Psoas muscle (tissue), 8 donors: ENCODE data around the gene MTURN. TPM values are rescaled to one million over a fixed set of nuclear protein-coding genes. Genes with fewer than 3 reads are reported as not detected.

Source experiments
- ATAC-seq, 4 donors: fragments of 200-7000 bp; cut with Tn5 transposase; one replicate each; pipeline ENCODE4 v1.9.1; 2020; ENCODE audit warnings: moderate library complexity in 3 of 4, mild to moderate bottlenecking in 2 of 4
- DNase-seq, 2 donors: peaks; one replicate each; pipeline ENCODE4 v3.0.0-alpha.2; 2020
- H3K27ac ChIP-seq: fragments of 200-600 bp; one replicate; pipeline ENCODE4 v1.8.0; 2022
- H3K27me3 ChIP-seq, 3 donors: fragments of 200-600 bp in 1 of 3; one replicate each; pipeline versions ENCODE4 v1.6.1 to v1.8.0; 2013 to 2022; ENCODE audit warnings: low read length in 2 of 3, mild to moderate bottlenecking in 2 of 3, moderate library complexity in 1 of 3; ENCODE audit not compliant: insufficient read depth in 3 of 3
- H3K36me3 ChIP-seq, 2 donors: fragments of 200-600 bp in 1 of 2; one replicate each; pipeline versions ENCODE4 v1.6.1 to v1.8.0; 2013 to 2022; ENCODE audit warnings: low read depth in 1 of 2, mild to moderate bottlenecking in 1 of 2, moderate library complexity in 1 of 2; ENCODE audit not compliant: insufficient read depth in 1 of 2
- H3K4me1 ChIP-seq: fragments of 200-600 bp; one replicate; pipeline ENCODE4 v1.8.0; 2022
- H3K4me3 ChIP-seq: fragments of 200-600 bp; one replicate; pipeline ENCODE4 v1.8.0; 2022; ENCODE audit warnings: mild to moderate bottlenecking
- H3K9me3 ChIP-seq: fragments of 200-600 bp; one replicate; pipeline ENCODE4 v1.8.0; 2022
- WGBS, 3 donors: extraction: QIAGEN DNeasy Blood & Tissue Kit; methylation state at CpG; one replicate each; pipeline versions ENCODE4 v1.1.6 to v1.1.7; 2013; 5-methylcytosine and 5-hydroxymethylcytosine counted together
- intact Hi-C, 2 donors: fragments of 100-400 bp; cut with DNase I; formaldehyde crosslinking; loops; one replicate each; pipeline versions ENCODE4 v1.11.0 to v1.14.2; 2022
- polyA plus RNA-seq, 3 donors: library from polyadenylated mRNA; stranded (reverse); fragments of 200-250 nt; gene quantifications; one replicate each; pipeline ENCODE4 v1.2.3, GENCODE V29; 2013
- total RNA-seq, 4 donors: library from RNA; stranded (reverse); fragmentation: NEBNext Ultra II Directional in 2 of 4; extraction: Animal tissue kit (Norgen Biotek cat#: 25700) in 2 of 4; gene quantifications; one replicate each; pipeline versions ENCODE4 v1.2.1 to v1.2.4, GENCODE V29; 2021 to 2023
- TF ChIP-seq, protein P1 (sequence below): fragments of 200-600 bp; IDR thresholded peaks from one replicate; pipeline ENCODE4 v1.8.0; 2022; ENCODE audit warnings: antibody characterized with exemption
- donor health status: healthy with polysubstance abuse.
- donor health status: DM: no; HTN: no; CAD: no; lungs with moderate emphysema.
- donor health status: Bipolar disorder and iron deficiency.
- donor health status: healthy.
- donor health status: DM: yes; HTN: yes; CAD: no.
- donor health status: DM: no; HTN: no; CAD: no.
- donor health status: DM: no; HTN: no; CAD: no.
- donor health status: DM: yes; HTN: yes; CAD: no.

MTURN gene
- total and polyA plus RNA-seq, 7 donors = 7.1 to 68.6 (median 17.6) TPM

DNA sequence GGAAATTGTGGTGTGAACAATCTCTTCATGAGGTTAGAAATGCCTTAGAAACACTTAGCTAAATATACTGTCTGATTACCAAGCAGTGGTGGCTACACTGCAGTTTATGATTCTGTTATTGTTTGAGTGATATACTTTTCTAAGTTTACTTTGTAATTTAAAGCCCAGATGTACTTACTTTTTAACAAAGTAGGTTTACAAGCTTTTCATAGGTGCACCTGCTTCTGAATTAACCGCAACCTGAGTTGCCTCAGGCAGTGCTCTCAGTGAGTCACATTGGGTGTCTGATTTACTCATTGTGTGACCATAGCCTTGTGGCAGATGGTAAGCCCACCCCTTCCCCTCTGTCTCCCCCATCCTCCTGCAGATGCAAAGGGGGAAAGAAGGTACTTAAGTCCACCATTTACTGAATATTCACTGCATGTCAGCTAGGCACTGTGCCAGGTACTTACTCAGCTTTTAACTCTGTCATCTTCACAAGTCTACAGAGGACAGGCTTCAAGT is 9.0 kb downstream of the MTURN start:
- TF ChIP-seq, protein P1, sequence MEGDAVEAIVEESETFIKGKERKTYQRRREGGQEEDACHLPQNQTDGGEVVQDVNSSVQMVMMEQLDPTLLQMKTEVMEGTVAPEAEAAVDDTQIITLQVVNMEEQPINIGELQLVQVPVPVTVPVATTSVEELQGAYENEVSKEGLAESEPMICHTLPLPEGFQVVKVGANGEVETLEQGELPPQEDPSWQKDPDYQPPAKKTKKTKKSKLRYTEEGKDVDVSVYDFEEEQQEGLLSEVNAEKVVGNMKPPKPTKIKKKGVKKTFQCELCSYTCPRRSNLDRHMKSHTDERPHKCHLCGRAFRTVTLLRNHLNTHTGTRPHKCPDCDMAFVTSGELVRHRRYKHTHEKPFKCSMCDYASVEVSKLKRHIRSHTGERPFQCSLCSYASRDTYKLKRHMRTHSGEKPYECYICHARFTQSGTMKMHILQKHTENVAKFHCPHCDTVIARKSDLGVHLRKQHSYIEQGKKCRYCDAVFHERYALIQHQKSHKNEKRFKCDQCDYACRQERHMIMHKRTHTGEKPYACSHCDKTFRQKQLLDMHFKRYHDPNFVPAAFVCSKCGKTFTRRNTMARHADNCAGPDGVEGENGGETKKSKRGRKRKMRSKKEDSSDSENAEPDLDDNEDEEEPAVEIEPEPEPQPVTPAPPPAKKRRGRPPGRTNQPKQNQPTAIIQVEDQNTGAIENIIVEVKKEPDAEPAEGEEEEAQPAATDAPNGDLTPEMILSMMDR = no peak
- peaks cover 44% of the 10 kb centered on the region for H3K4me1 ChIP-seq
- ATAC-seq (peak; percentile 44 to 55 (median 52)), DNase-seq (no peak)
- H3K4me3 ChIP-seq = no peak overlapping the region
- no peaks in the 10 kb centered on the region for H3K9me3 ChIP-seq
- H3K27me3 ChIP-seq = no peaks in the 10 kb centered on the region
- no peaks in the 10 kb centered on the region for H3K36me3 ChIP-seq
- intact Hi-C loops = no loop called here
- H3K27ac ChIP-seq = peak overlapping the region; percentile 70
- 89 to 96% (median 95%) methylated on average over 1 of the region's 1 CpG for WGBS, 3 donors

DNA sequence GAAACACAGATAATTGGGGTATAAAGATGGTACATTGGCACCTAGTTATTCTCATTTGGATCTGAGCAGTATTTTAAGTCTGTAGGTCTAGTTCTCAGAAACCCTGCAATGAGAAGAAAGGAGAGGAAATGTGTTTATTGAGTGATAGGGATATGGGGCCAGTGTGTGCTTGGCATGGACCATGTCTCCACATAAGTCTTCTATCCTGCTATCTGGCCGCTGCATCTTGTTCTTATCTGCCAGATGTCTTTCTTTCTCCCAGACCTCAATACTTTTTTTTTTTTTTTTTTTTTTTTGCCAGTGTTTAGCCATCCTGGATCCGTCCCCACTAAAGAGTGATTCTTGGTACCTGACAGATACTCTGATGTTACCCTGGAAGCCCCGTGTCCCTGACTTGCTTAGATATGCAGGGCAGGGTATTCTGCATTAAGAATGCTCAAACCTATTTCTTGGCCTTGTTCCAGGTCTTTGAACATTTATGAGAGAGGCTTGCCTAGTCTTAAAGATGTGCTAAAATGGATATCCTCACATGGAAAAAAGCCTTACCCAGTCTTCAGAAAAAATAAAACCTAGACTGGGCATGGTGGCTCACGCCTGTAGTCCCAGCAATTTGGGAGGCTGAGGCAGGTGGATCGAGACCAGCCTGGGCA is 10.0 kb downstream of the MTURN start:
- 91 to 96% (median 92%) methylated on average over 5 of the region's 5 CpGs for WGBS, 3 donors
- Histone ChIP-seq H3K4me3 (no peak overlapping the region), H3K27ac (no peak overlapping the region), H3K9me3 (no peaks in the 10 kb centered on the region), H3K27me3 (no peaks in the 10 kb centered on the region), H3K36me3 (no peaks in the 10 kb centered on the region), H3K4me1 (peaks cover 44% of the 10 kb centered on the region)
- intact Hi-C loops = no loop called here
- TF ChIP-seq, protein P1 = no peak
- ATAC-seq (no peak), DNase-seq (no peak)

- TF ChIP-seq, protein P1 = no peak
- H3K4me3 ChIP-seq = no peak overlapping the region
- no peaks in the 10 kb centered on the region for H3K27me3 ChIP-seq
- ATAC-seq (no peak), DNase-seq (no peak)
- WGBS, 3 donors = 90 to 93% (median 91%) methylated on average over 6 of the region's 6 CpGs
- peaks cover 44% of the 10 kb centered on the region for H3K4me1 ChIP-seq
- intact Hi-C loops = no loop called here
- H3K36me3 ChIP-seq = no peaks in the 10 kb centered on the region
- peak overlapping the region; percentile 62 for H3K27ac ChIP-seq
- no peaks in the 10 kb centered on the region for H3K9me3 ChIP-seq
These were observed 10.7 kb downstream of the MTURN start for GRCh38 chr7:30145426-30145970.

DNA sequence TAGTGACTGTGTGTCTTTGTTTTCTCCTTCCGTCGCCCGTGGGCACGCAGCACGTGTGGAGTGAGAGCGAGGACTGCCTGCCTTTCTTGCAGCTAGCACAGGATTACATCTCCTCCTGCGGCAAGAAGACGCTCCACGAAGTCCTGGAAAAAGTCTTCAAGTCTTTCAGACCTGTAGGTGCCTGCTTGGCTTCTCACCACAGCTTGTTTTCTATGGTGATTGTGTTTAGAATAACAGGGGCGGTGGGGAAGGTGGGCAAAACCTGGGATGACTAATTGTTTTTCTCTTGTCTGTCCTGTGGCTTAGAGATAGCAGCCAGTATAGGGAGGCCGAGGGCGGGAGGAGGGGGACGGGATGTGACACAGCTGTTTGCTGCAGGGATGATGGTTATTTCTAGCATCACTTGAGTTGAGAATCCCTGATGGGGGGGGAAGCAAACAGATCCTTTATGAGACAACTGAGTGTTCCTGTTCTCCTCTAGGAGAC is 11.4 kb downstream of the MTURN start:
- 73 to 78% (median 77%) methylated on average over 13 of the region's 13 CpGs for WGBS, 3 donors
- TF ChIP-seq, protein P1 = no peak
- H3K27ac ChIP-seq = peak overlapping the region; percentile 62
- H3K4me1 ChIP-seq = peaks cover 49% of the 10 kb centered on the region
- intact Hi-C loops = no loop called here
- ATAC-seq (peak; percentile 53 to 81 (median 68)), DNase-seq (peak in 1 of 2 donors; percentile 62)
- H3K9me3 ChIP-seq = no peaks in the 10 kb centered on the region
- peaks cover 0 to 4% of the 10 kb centered on the region in 2 donors for H3K36me3 ChIP-seq
- no peaks in the 10 kb centered on the region for H3K27me3 ChIP-seq
- H3K4me3 ChIP-seq = no peak overlapping the region
